CD14-positive monocyte (primary cell): ENCODE results near the gene GABARAPL1. TPM values are rescaled to one million over a fixed set of nuclear protein-coding genes. Genes with fewer than 3 reads are reported as not detected.
A peak's percentile ranks its signal among the peaks of the same experiment; 100 is the strongest.

Experiments used
- DNase-seq, 3 donors: peaks; one replicate each; pipeline ENCODE4 v3.0.0-alpha.2; 2011 to 2022
- H2AFZ ChIP-seq: 2 replicates; pipeline ENCODE4 v1.6.0; 2012; ENCODE audit warnings: mild to moderate bottlenecking, low read depth, low read length, inconsistent platforms; ENCODE audit not compliant: insufficient read depth, poor library complexity, severe bottlenecking
- H3K27ac ChIP-seq, 2 donors: 1 replicate in 1 of 2; 2 replicates in 1 of 2; pipeline ENCODE4 v1.5.1; 2012 to 2013; ENCODE audit warnings: low read length in 2 of 2, control low read depth in 1 of 2, inconsistent platforms in 1 of 2, low read depth in 1 of 2, mild to moderate bottlenecking in 1 of 2
- H3K27me3 ChIP-seq, 2 donors: one replicate each; pipeline versions ENCODE4 v1.6.0 to v1.6.1; 2011 to 2013; ENCODE audit warnings: low read length in 2 of 2; ENCODE audit not compliant: control insufficient read depth in 2 of 2, insufficient read depth in 2 of 2
- H3K36me3 ChIP-seq, 2 donors: replicated peaks in 1 of 2; 1 replicate in 1 of 2; 2 replicates in 1 of 2; pipeline versions ENCODE4 v1.5.1 to v1.6.1; 2012 to 2013; ENCODE audit warnings: low read length in 2 of 2, control low read depth in 1 of 2, inconsistent platforms in 1 of 2, mild to moderate bottlenecking in 1 of 2; ENCODE audit not compliant: insufficient read depth in 2 of 2, control insufficient read depth in 1 of 2
- H3K4me1 ChIP-seq, 2 donors: 1 replicate in 1 of 2; 2 replicates in 1 of 2; pipeline versions ENCODE4 v1.5.1 to v1.6.1; 2012 to 2013; ENCODE audit warnings: low read length in 2 of 2, control low read depth in 1 of 2, inconsistent platforms in 1 of 2, mild to moderate bottlenecking in 1 of 2, moderate library complexity in 1 of 2; ENCODE audit not compliant: insufficient read depth in 2 of 2, control insufficient read depth in 1 of 2
- H3K4me2 ChIP-seq: replicated peaks from 2 replicates; pipeline ENCODE3; 2012; ENCODE audit warnings: low read length, moderate library complexity, mild to moderate bottlenecking; ENCODE audit not compliant: poor library complexity, severe bottlenecking; ENCODE audit errors: extremely low read depth
- H3K4me3 ChIP-seq, 3 experiments: fragments of 200-600 bp in 1 of 3; sonication (generic) in 1 of 3; replicated peaks in 1 of 3; 1 replicate in 2 of 3; 2 replicates in 1 of 3; pipeline ENCODE4 v1.5.1; 2011 to 2013; ENCODE audit warnings: low read length in 3 of 3, mild to moderate bottlenecking in 3 of 3, control low read depth in 2 of 3, low read depth in 2 of 3, inconsistent platforms in 1 of 3, moderate library complexity in 1 of 3
- H3K79me2 ChIP-seq: 2 replicates; pipeline ENCODE4 v1.6.0; 2012; ENCODE audit warnings: mild to moderate bottlenecking, control low read depth, inconsistent platforms, low read length, moderate library complexity; ENCODE audit not compliant: insufficient read depth
- H3K9ac ChIP-seq: 2 replicates; pipeline ENCODE4 v1.6.0; 2017; ENCODE audit warnings: low read length, mild to moderate bottlenecking; ENCODE audit not compliant: insufficient read depth, poor library complexity, severe bottlenecking
- H3K9me3 ChIP-seq, 2 donors: replicated peaks in 1 of 2; 1 replicate in 1 of 2; 2 replicates in 1 of 2; pipeline versions ENCODE4 v1.5.1 to v1.6.1; 2012 to 2013; ENCODE audit warnings: low read length in 2 of 2, control low read depth in 1 of 2; ENCODE audit not compliant: control insufficient read depth in 1 of 2, insufficient read depth in 1 of 2
- H4K20me1 ChIP-seq: 2 replicates; pipeline ENCODE4 v1.6.0; 2012; ENCODE audit warnings: mild to moderate bottlenecking, low read length, control low read depth, moderate library complexity; ENCODE audit not compliant: insufficient read depth
- H3K27ac Mint-ChIP-seq, 7 donors: one replicate each; pipeline ENCODE4 v1.8.0; 2020; ENCODE audit warnings: mild to moderate bottlenecking in 7 of 7, mixed read lengths in 7 of 7, moderate library complexity in 6 of 7, inconsistent platforms in 2 of 7
- H3K27me3 Mint-ChIP-seq, 3 donors: one replicate each; pipeline ENCODE4 v1.8.0; 2021 to 2022; ENCODE audit warnings: low read depth in 3 of 3, mild to moderate bottlenecking in 3 of 3, mixed read lengths in 3 of 3, moderate library complexity in 3 of 3, inconsistent platforms in 1 of 3
- H3K36me3 Mint-ChIP-seq, 2 donors: one replicate each; pipeline ENCODE4 v1.8.0; 2020; ENCODE audit warnings: mixed read lengths in 2 of 2, inconsistent platforms in 1 of 2, mild to moderate bottlenecking in 1 of 2
- H3K4me1 Mint-ChIP-seq: one replicate; pipeline ENCODE4 v1.8.0; 2020; ENCODE audit warnings: mild to moderate bottlenecking, mixed read lengths
- H3K4me3 Mint-ChIP-seq, 2 donors: one replicate each; pipeline ENCODE4 v1.8.0; 2020; ENCODE audit warnings: mild to moderate bottlenecking in 2 of 2, mixed read lengths in 2 of 2, moderate library complexity in 1 of 2
- H3K9me3 Mint-ChIP-seq, 7 donors: one replicate each; pipeline ENCODE4 v1.8.0; 2020 to 2022; ENCODE audit warnings: mixed read lengths in 7 of 7, mild to moderate bottlenecking in 6 of 7, moderate library complexity in 6 of 7, inconsistent platforms in 2 of 7
- WGBS: methylation state at CpG from one replicate; pipeline ENCODE4 v1.1.5; 2013; ENCODE audit warnings: missing lambda C conversion rate; ENCODE audit not compliant: insufficient coverage; 5-methylcytosine and 5-hydroxymethylcytosine counted together
- intact Hi-C, 2 donors: fragments of 100-400 bp; cut with micrococcal nuclease; formaldehyde crosslinking; loops; one replicate each; pipeline versions ENCODE4 v1.15.0 to v1.15.1; 2023
- polyA plus RNA-seq, 3 donors: library from polyadenylated mRNA; depleted of rRNA in 1 of 3; unstranded in 2 of 3; stranded (reverse) in 1 of 3; fragments of 300-500 nt in 2 of 3; fragments of >200 nt in 1 of 3; fragmentation: Illumina TruSeq in 2 of 3; gene quantifications; 1 replicate in 2 of 3; 2 replicates in 1 of 3; pipeline ENCODE4 v1.2.3, GENCODE V29; 2012 to 2021
- TF ChIP-seq, protein P1 (sequence below): fragments of 200-600 bp; IDR thresholded peaks from one replicate; pipeline ENCODE4 v1.8.0; 2022; ENCODE audit warnings: antibody characterized with exemption, mild to moderate bottlenecking

Gene GABARAPL1
- polyA plus RNA-seq, 3 donors, result 13.1 to 291 (median 15.5) TPM

DNA sequence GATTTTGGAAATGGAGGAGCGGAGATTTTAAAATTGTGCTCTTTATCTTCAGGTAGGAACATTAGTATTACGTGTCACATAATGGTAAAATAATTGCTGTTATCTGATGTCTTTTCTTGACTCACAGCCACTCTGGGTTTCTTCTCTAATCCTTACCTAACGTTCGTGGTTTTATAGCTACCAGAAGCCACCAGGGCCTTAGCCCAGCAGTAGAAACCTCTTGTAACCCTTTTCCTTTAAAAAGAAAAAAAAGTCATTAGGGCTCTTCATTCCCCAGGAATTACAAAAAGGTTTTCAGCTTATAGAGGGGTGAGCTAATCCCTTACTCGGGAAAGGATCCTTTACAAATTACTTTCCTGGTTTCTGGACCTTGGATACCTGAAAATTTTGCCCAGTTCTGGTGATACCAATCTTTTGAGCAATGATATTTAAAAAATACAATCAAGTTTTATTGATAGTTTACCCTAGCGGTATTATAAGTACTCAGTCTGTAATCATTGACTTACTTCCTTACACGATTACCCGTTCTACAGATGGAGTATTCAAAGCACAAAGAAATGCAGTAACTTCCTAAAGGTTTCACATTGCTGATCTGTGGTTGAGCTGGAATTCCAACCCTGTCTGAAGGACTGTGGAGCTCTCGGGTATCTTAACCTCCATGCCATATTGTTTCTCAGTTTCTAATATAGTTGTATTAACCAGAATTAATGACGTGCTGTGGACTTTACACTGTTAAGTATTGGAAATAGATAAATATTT is 1.6 kb downstream of the GABARAPL1 start:
- Histone ChIP-seq H2AFZ (no peak overlapping the region), H3K36me3 (peaks cover 11 to 20% of the 10 kb centered on the region in 2 donors), H3K9ac (peak overlapping the region; percentile 99), H3K4me3 (peak overlapping the region; percentile 88 to 95 (median 94)), H3K4me2 (peak overlapping the region; percentile 84), H4K20me1 (peaks cover 32% of the 10 kb centered on the region), H3K27ac (peak overlapping the region in 1 of 2 donors; percentile 99), H3K4me1 (peaks cover 18 to 25% of the 10 kb centered on the region in 2 donors), H3K27me3 (no peaks in the 10 kb centered on the region), H3K9me3 (no peaks in the 10 kb centered on the region), H3K79me2 (peaks cover 3% of the 10 kb centered on the region)
- peaks cover 1 to 4% (median 3%) of the 10 kb centered on the region in 3 donors for H3K27me3 Mint-ChIP-seq
- peak overlapping the region; percentile 99 to 100 (median 99) for H3K27ac Mint-ChIP-seq
- TF ChIP-seq, protein P1, sequence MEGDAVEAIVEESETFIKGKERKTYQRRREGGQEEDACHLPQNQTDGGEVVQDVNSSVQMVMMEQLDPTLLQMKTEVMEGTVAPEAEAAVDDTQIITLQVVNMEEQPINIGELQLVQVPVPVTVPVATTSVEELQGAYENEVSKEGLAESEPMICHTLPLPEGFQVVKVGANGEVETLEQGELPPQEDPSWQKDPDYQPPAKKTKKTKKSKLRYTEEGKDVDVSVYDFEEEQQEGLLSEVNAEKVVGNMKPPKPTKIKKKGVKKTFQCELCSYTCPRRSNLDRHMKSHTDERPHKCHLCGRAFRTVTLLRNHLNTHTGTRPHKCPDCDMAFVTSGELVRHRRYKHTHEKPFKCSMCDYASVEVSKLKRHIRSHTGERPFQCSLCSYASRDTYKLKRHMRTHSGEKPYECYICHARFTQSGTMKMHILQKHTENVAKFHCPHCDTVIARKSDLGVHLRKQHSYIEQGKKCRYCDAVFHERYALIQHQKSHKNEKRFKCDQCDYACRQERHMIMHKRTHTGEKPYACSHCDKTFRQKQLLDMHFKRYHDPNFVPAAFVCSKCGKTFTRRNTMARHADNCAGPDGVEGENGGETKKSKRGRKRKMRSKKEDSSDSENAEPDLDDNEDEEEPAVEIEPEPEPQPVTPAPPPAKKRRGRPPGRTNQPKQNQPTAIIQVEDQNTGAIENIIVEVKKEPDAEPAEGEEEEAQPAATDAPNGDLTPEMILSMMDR, result no peak
- DNase-seq, result no peak
- peak overlapping the region; percentile 96 to 99 for H3K4me3 Mint-ChIP-seq
- H3K36me3 Mint-ChIP-seq, result peaks cover 33 to 34% of the 10 kb centered on the region in 2 donors
- WGBS, result 100% methylated on average over 1 of the region's 10 CpGs
- intact Hi-C loops, result loop anchor here in 1 of 2 donors (10.0 kb wide), 3 partner anchors 60 to 350 kb away; partner anchors contain the start of gene CLEC2B
- peaks cover 0 to 2% (median 0%) of the 10 kb centered on the region in 7 donors for H3K9me3 Mint-ChIP-seq
- H3K4me1 Mint-ChIP-seq, result peaks cover 17% of the 10 kb centered on the region

- no peaks in the 10 kb centered on the region for H3K9me3 ChIP-seq
- peaks cover 18 to 25% of the 10 kb centered on the region in 2 donors for H3K4me1 ChIP-seq
- peaks cover 3% of the 10 kb centered on the region for H3K79me2 ChIP-seq
- H3K4me3 Mint-ChIP-seq, result peak overlapping the region; percentile 96 to 99
- H3K4me1 Mint-ChIP-seq, result peaks cover 17% of the 10 kb centered on the region
- H3K4me3 ChIP-seq, result peak overlapping the region in 1 of 3 experiments; percentile 95
- intact Hi-C loops, result loop anchor here in 1 of 2 donors (10.0 kb wide), 3 partner anchors 60 to 350 kb away; partner anchors contain the start of gene CLEC2B
- peaks cover 39 to 40% of the 10 kb centered on the region in 2 donors for H3K36me3 Mint-ChIP-seq
- H3K36me3 ChIP-seq, result peaks cover 14 to 25% of the 10 kb centered on the region in 2 donors
- DNase-seq, result no peak
- H4K20me1 ChIP-seq, result peaks cover 32% of the 10 kb centered on the region
- no peak overlapping the region for H3K9ac ChIP-seq
- peaks cover 0 to 2% (median 0%) of the 10 kb centered on the region in 7 donors for H3K9me3 Mint-ChIP-seq
- no peak overlapping the region for H2AFZ ChIP-seq
- no peak overlapping the region for H3K27ac ChIP-seq
- TF ChIP-seq, protein P1, result no peak
- H3K27ac Mint-ChIP-seq, result peak overlapping the region in 2 of 7 donors; percentile 13 to 15
- peak overlapping the region; percentile 84 for H3K4me2 ChIP-seq
- 100% methylated on average over 1 of the region's 3 CpGs for WGBS
- peaks cover 1 to 3% (median 3%) of the 10 kb centered on the region in 3 donors for H3K27me3 Mint-ChIP-seq
- H3K27me3 ChIP-seq, result no peaks in the 10 kb centered on the region
Observed at GRCh38 chr12:10214895-10215267, 2.2 kb downstream of the GABARAPL1 start.
